ENCODE results near the gene CPNE5. TPM values are rescaled to one million over a fixed set of nuclear protein-coding genes. Genes with fewer than 3 reads are reported as not detected.

Gene CPNE5
- total RNA-seq, 1 experiment from 2014 or later = not detected

GRCh38 chr6:36703982-36704381 lies 135.3 kb downstream of the CPNE5 start:
- CTCF ChIA-PET = interaction anchor here (0.5 kb wide), 1 partner anchor 23 kb away, joined by 4 read pairs; no protein-coding TSS in a partner anchor
- H3K9me3 Mint-ChIP-seq (ENCODE audit: unreplicated experiment) = no peaks in the 10 kb centered on the region
- no peak overlapping the region for H3K27ac Mint-ChIP-seq (ENCODE audit: unreplicated experiment)
- no peak overlapping the region for H3K4me3 Mint-ChIP-seq (ENCODE audit: unreplicated experiment)
- Histone ChIP-seq H3K4me3 (ENCODE audit: low read depth, low read length) (no peak overlapping the region), H3K9me3 (no peaks in the 10 kb centered on the region), H3K27me3 (replicated peaks; ENCODE audit: control insufficient read depth, insufficient read depth, low read length) (no peaks in the 10 kb centered on the region), H3K4me1 (no peaks in the 10 kb centered on the region), H3K36me3 (ENCODE audit: control insufficient read depth, insufficient read depth, low read length) (no peaks in the 10 kb centered on the region)
- no peak for TF ChIP-seq CTCF (IDR thresholded peaks at IDR 0.05; ENCODE audit: insufficient read depth in 1 of 2, low read depth in 1 of 2, low read length in 1 of 2, severe bottlenecking in 1 of 2, unreplicated experiment in 1 of 2)
- no TSS peak for BruUV-seq (replicated peaks)
- POLR2A ChIA-PET = no interaction called here
- peaks cover 9% of the 10 kb centered on the region for H3K27me3 Mint-ChIP-seq (ENCODE audit: insufficient read depth, unreplicated experiment)
- intact Hi-C loops (cut with micrococcal nuclease; ENCODE audit: unreplicated experiment) = no loop called here
- H3K4me1 Mint-ChIP-seq (ENCODE audit: low read depth, unreplicated experiment) = no peaks in the 10 kb centered on the region
- DNase-seq = peak in 1 of 2 experiments; percentile 14
- no peaks in the 10 kb centered on the region for H3K36me3 Mint-ChIP-seq (ENCODE audit: insufficient read depth, unreplicated experiment)

GRCh38 chr6:36703081-36703606 lies 136.1 kb downstream of the CPNE5 start:
- no peak for TF ChIP-seq CTCF (IDR thresholded peaks at IDR 0.05; ENCODE audit: insufficient read depth in 1 of 2, low read depth in 1 of 2, low read length in 1 of 2, severe bottlenecking in 1 of 2, unreplicated experiment in 1 of 2)
- DNase-seq = peak in 1 of 2 experiments; percentile 0
- Mint-ChIP-seq H3K4me1 (ENCODE audit: low read depth, unreplicated experiment) (no peaks in the 10 kb centered on the region), H3K9me3 (ENCODE audit: unreplicated experiment) (no peaks in the 10 kb centered on the region), H3K36me3 (ENCODE audit: insufficient read depth, unreplicated experiment) (no peaks in the 10 kb centered on the region), H3K27ac (ENCODE audit: unreplicated experiment) (no peak overlapping the region), H3K4me3 (ENCODE audit: unreplicated experiment) (no peak overlapping the region), H3K27me3 (ENCODE audit: insufficient read depth, unreplicated experiment) (peaks cover 13% of the 10 kb centered on the region)
- POLR2A ChIA-PET = no interaction called here
- CTCF ChIA-PET = no interaction called here
- no TSS peak for BruUV-seq (replicated peaks)
- Histone ChIP-seq H3K4me3 (ENCODE audit: low read depth, low read length) (no peak overlapping the region), H3K9me3 (no peaks in the 10 kb centered on the region), H3K36me3 (ENCODE audit: control insufficient read depth, insufficient read depth, low read length) (no peaks in the 10 kb centered on the region), H3K27me3 (replicated peaks; ENCODE audit: control insufficient read depth, insufficient read depth, low read length) (no peaks in the 10 kb centered on the region), H3K4me1 (no peaks in the 10 kb centered on the region)
- intact Hi-C loops (cut with micrococcal nuclease; ENCODE audit: unreplicated experiment) = no loop called here

- CTCF ChIA-PET = interaction anchor here (0.5 kb wide), 1 partner anchor 57 kb away, joined by 3 read pairs; no protein-coding TSS in a partner anchor
- no peak overlapping the region for H3K4me3 Mint-ChIP-seq (ENCODE audit: unreplicated experiment)
- H3K4me3 ChIP-seq (ENCODE audit: low read depth, low read length) = no peak overlapping the region
These were observed 136.6 kb downstream of the CPNE5 start for GRCh38 chr6:36702656-36703055.

More at GRCh38 chr6:36702656-36703055, 136.6 kb downstream of the CPNE5 start:
- H3K27ac Mint-ChIP-seq (ENCODE audit: unreplicated experiment) = no peak overlapping the region
- intact Hi-C loops (cut with micrococcal nuclease; ENCODE audit: unreplicated experiment) = no loop called here
- no TSS peak for BruUV-seq (replicated peaks)
- H3K4me1 ChIP-seq = no peaks in the 10 kb centered on the region
- H3K36me3 ChIP-seq (ENCODE audit: control insufficient read depth, insufficient read depth, low read length) = no peaks in the 10 kb centered on the region
- peaks cover 13% of the 10 kb centered on the region for H3K27me3 Mint-ChIP-seq (ENCODE audit: insufficient read depth, unreplicated experiment)
- no peaks in the 10 kb centered on the region for H3K9me3 ChIP-seq
- no peaks in the 10 kb centered on the region for H3K9me3 Mint-ChIP-seq (ENCODE audit: unreplicated experiment)
- no peak for TF ChIP-seq CTCF (IDR thresholded peaks at IDR 0.05; ENCODE audit: insufficient read depth in 1 of 2, low read depth in 1 of 2, low read length in 1 of 2, severe bottlenecking in 1 of 2, unreplicated experiment in 1 of 2)
- POLR2A ChIA-PET = no interaction called here
- no peaks in the 10 kb centered on the region for H3K4me1 Mint-ChIP-seq (ENCODE audit: low read depth, unreplicated experiment)
- H3K27me3 ChIP-seq (replicated peaks; ENCODE audit: control insufficient read depth, insufficient read depth, low read length) = no peaks in the 10 kb centered on the region
- DNase-seq = peak in 1 of 2 experiments; percentile 7
- no peaks in the 10 kb centered on the region for H3K36me3 Mint-ChIP-seq (ENCODE audit: insufficient read depth, unreplicated experiment)
